DND-41 (cell line): ENCODE measurements around the gene SLC25A36.

Experiments used
- ATAC-seq: fragments of 200-7000 bp; cut with Tn5 transposase; 3 replicates; pipeline ENCODE4 v1.9.1; 2021; ENCODE audit warnings: low read depth; ENCODE audit not compliant: insufficient read depth
- DNase-seq: peaks from one replicate; pipeline ENCODE4 v3.0.0-alpha.2; 2020
- H2AFZ ChIP-seq: 2 replicates; pipeline ENCODE4 v1.6.0; 2012; ENCODE audit warnings: low read depth, low read length
- H3K27ac ChIP-seq: 2 replicates; pipeline ENCODE4 v1.5.1; 2012; ENCODE audit warnings: low read length, inconsistent platforms
- H3K27me3 ChIP-seq: fragments of 200-600 bp; sonication (generic); 2 replicates; pipeline ENCODE4 v1.6.0; 2012; ENCODE audit warnings: low read length, mild to moderate bottlenecking, inconsistent platforms; ENCODE audit not compliant: insufficient read depth, poor library complexity
- H3K36me3 ChIP-seq: 2 replicates; pipeline ENCODE4 v1.5.1; 2012; ENCODE audit warnings: low read length, inconsistent platforms; ENCODE audit not compliant: insufficient read depth
- H3K4me1 ChIP-seq: 2 replicates; pipeline ENCODE4 v1.5.1; 2012; ENCODE audit warnings: mild to moderate bottlenecking, low read length; ENCODE audit not compliant: insufficient read depth
- H3K4me2 ChIP-seq: 2 replicates; pipeline ENCODE4 v1.6.0; 2012; ENCODE audit warnings: mild to moderate bottlenecking, moderate library complexity, low read length, inconsistent platforms; ENCODE audit not compliant: insufficient read depth
- H3K4me3 ChIP-seq, 2 experiments: fragments of 200-600 bp in 1 of 2; shearing (Covaris generic) in 1 of 2; 2 replicates each; pipeline ENCODE4 v1.5.1; 2012 to 2016; ENCODE audit warnings: inconsistent platforms in 2 of 2, low read length in 2 of 2, mild to moderate bottlenecking in 2 of 2, low read depth in 1 of 2, moderate library complexity in 1 of 2
- H3K79me2 ChIP-seq: 2 replicates; pipeline ENCODE4 v1.6.0; 2012; ENCODE audit warnings: low read length, inconsistent platforms; ENCODE audit not compliant: insufficient read depth
- H3K9ac ChIP-seq: 2 replicates; pipeline ENCODE4 v1.6.0; 2012; ENCODE audit warnings: low read depth, mild to moderate bottlenecking, inconsistent platforms, low read length, moderate library complexity
- H3K9me3 ChIP-seq: 2 replicates; pipeline ENCODE4 v1.5.1; 2012; ENCODE audit warnings: low read length, moderate library complexity, mild to moderate bottlenecking, inconsistent platforms; ENCODE audit not compliant: insufficient read depth, severe bottlenecking
- H4K20me1 ChIP-seq: 2 replicates; pipeline ENCODE4 v1.6.0; 2012; ENCODE audit warnings: low read length; ENCODE audit not compliant: insufficient read depth
- EZH2 ChIP-seq: IDR thresholded peaks from 3 replicates; pipeline ENCODE4 v1.6.1; 2012; ENCODE audit warnings: borderline replicate concordance, low read depth, mild to moderate bottlenecking, moderate library complexity, low read length, inconsistent platforms; ENCODE audit not compliant: severe bottlenecking
- TF ChIP-seq, protein P1 (sequence below): IDR thresholded peaks from 2 replicates; pipeline ENCODE4 v1.5.1; 2012; ENCODE audit warnings: borderline replicate concordance, low read length, moderate library complexity, mild to moderate bottlenecking; ENCODE audit not compliant: poor library complexity, severe bottlenecking; ENCODE audit errors: extremely low read depth

SLC25A36 gene

DNA sequence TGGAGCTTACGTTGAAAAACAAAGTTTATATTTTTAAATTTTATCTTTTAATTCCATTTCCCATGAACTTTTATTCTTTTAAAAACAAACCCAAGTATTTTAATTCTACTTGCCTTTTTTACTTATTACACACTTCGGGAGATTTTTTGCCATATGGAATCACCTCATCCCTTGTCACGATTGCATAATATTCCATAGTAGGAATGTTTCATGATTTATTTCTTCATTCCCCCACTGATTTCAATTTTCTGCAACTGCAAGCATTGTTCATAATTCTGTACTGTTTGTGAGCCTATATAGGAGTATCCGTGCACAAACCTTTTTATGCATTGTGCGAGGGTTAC is 574 bp upstream of the SLC25A36 start:
- Histone ChIP-seq H3K9me3 (no peaks in the 10 kb centered on the region), H3K4me1 (peaks cover 36% of the 10 kb centered on the region), H3K79me2 (peaks cover 43% of the 10 kb centered on the region), H3K27me3 (no peaks in the 10 kb centered on the region), H2AFZ (peak overlapping the region; percentile 90), H4K20me1 (peaks cover 11% of the 10 kb centered on the region; the same call in 1 of the 2 replicates), H3K4me2 (peak overlapping the region; percentile 88), H3K4me3 (peak overlapping the region; percentile 46 to 98), H3K9ac (peak overlapping the region; percentile 90), H3K27ac (peak overlapping the region; percentile 81), H3K36me3 (peaks cover 5% of the 10 kb centered on the region; the same call in 1 of the 2 replicates)
- ATAC-seq (no peak), DNase-seq (no peak)
- no peak for TF ChIP-seq EZH2
- TF ChIP-seq, protein P1, sequence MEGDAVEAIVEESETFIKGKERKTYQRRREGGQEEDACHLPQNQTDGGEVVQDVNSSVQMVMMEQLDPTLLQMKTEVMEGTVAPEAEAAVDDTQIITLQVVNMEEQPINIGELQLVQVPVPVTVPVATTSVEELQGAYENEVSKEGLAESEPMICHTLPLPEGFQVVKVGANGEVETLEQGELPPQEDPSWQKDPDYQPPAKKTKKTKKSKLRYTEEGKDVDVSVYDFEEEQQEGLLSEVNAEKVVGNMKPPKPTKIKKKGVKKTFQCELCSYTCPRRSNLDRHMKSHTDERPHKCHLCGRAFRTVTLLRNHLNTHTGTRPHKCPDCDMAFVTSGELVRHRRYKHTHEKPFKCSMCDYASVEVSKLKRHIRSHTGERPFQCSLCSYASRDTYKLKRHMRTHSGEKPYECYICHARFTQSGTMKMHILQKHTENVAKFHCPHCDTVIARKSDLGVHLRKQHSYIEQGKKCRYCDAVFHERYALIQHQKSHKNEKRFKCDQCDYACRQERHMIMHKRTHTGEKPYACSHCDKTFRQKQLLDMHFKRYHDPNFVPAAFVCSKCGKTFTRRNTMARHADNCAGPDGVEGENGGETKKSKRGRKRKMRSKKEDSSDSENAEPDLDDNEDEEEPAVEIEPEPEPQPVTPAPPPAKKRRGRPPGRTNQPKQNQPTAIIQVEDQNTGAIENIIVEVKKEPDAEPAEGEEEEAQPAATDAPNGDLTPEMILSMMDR = no peak

GRCh38 chr3:140942221-140943104 is 827 bp downstream of the SLC25A36 start:
- peak overlapping the region; percentile 90 for H3K9ac ChIP-seq
- peaks cover 57% of the 10 kb centered on the region for H3K79me2 ChIP-seq
- peaks cover 8% of the 10 kb centered on the region; the same call in 1 of the 2 replicates for H3K36me3 ChIP-seq
- TF ChIP-seq EZH2 = no peak
- TF ChIP-seq, protein P1 = no peak
- peak overlapping the region; percentile 88 for H3K27ac ChIP-seq
- H3K27me3 ChIP-seq = no peaks in the 10 kb centered on the region
- H3K4me2 ChIP-seq = peak overlapping the region; percentile 75
- peak; percentile 49 for DNase-seq
- peaks cover 36% of the 10 kb centered on the region for H3K4me1 ChIP-seq
- H4K20me1 ChIP-seq = peaks cover 21% of the 10 kb centered on the region; the same call in 1 of the 2 replicates
- H3K9me3 ChIP-seq = no peaks in the 10 kb centered on the region
- ATAC-seq = peak; percentile 37
- H3K4me3 ChIP-seq = peak overlapping the region; percentile 76 to 98
- H2AFZ ChIP-seq = peak overlapping the region; percentile 82

GRCh38 chr3:140943781-140944552 is 2.3 kb downstream of the SLC25A36 start:
- DNase-seq = no peak
- no peak for ATAC-seq
- peak overlapping the region; percentile 90 for H3K9ac ChIP-seq
- H4K20me1 ChIP-seq = peaks cover 26% of the 10 kb centered on the region
- TF ChIP-seq, protein P1 = no peak
- TF ChIP-seq EZH2 = no peak
- peak overlapping the region; percentile 5; the same call in 1 of the 2 replicates for H3K27ac ChIP-seq
- no peaks in the 10 kb centered on the region for H3K9me3 ChIP-seq
- H3K4me1 ChIP-seq = peaks cover 36% of the 10 kb centered on the region
- H3K4me2 ChIP-seq = peak overlapping the region; percentile 75
- H3K36me3 ChIP-seq = peaks cover 8% of the 10 kb centered on the region; the same call in 1 of the 2 replicates
- H3K79me2 ChIP-seq = peaks cover 70% of the 10 kb centered on the region
- H3K27me3 ChIP-seq = no peaks in the 10 kb centered on the region
- H3K4me3 ChIP-seq = peak overlapping the region; percentile 76 to 98; a peak in 3 of 4 replicates
- no peak overlapping the region for H2AFZ ChIP-seq
